HL-60 (cell line): ENCODE measurements around the gene PARPBP.

ENCODE experiments used
- DNase-seq, 2 experiments: peaks; one replicate each; pipeline ENCODE4 v3.0.0-alpha.2; 2010 to 2020; ENCODE audit warnings: low read depth in 1 of 2, low spot score in 1 of 2
- H3K27ac ChIP-seq: fragments of 250-450 bp; sonication (Bioruptor Pico); replicated peaks from 2 replicates; pipeline ENCODE4 v1.5.1; 2020; ENCODE audit warnings: mild to moderate bottlenecking, moderate library complexity
- H3K27me3 ChIP-seq: fragments of 250-450 bp; sonication (Bioruptor Pico); 2 replicates; pipeline ENCODE4 v1.5.1; 2021; ENCODE audit warnings: mild to moderate bottlenecking, moderate library complexity; ENCODE audit not compliant: insufficient read depth, poor library complexity, severe bottlenecking
- H3K4me3 ChIP-seq: replicated peaks from 2 replicates; pipeline ENCODE4 v1.5.1; 2011; ENCODE audit warnings: mild to moderate bottlenecking, control low read depth, low read length; ENCODE audit not compliant: insufficient read depth
- GABPA ChIP-seq: IDR thresholded peaks from 2 replicates; pipeline ENCODE4 v1.6.1; 2012; ENCODE audit warnings: low read depth
- POLR2AphosphoS5 ChIP-seq: IDR thresholded peaks from 2 replicates; pipeline ENCODE4 v1.6.1; 2012; ENCODE audit warnings: low read depth
- SPI1 ChIP-seq: IDR thresholded peaks from 2 replicates; pipeline ENCODE4 v1.6.1; 2012; ENCODE audit warnings: low read depth, mild to moderate bottlenecking, borderline replicate concordance
- TF ChIP-seq, protein P1 (sequence below): IDR thresholded peaks from one replicate; pipeline ENCODE4 v1.5.1; 2011; ENCODE audit warnings: low read length, control low read depth, inconsistent platforms; ENCODE audit not compliant: insufficient read depth
- TF ChIP-seq, protein P2 (sequence below): IDR thresholded peaks from 2 replicates; pipeline ENCODE4 v1.6.1; 2012; ENCODE audit warnings: low read depth; ENCODE audit not compliant: insufficient replicate concordance

The PARPBP gene

DNA sequence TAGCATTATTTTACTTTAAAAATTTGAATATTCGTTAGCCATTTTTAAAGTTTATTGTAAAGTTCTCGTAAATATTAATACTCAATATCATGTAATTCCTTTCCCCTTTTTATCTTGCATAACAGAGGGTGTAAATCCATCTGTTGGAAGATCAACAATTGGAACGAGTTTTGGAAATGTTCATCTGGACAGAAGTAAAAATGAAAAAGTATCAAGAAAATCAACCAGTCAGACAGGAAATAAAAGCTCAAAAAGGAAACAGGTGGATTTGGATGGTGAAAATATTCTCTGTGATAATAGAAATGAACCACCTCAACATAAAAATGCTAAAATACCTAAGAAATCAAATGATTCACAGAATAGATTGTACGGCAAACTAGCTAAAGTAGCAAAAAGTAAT lies 75.8 kb downstream of the PARPBP start:
- H3K27ac ChIP-seq = no peak overlapping the region
- no peak overlapping the region for H3K4me3 ChIP-seq
- no peak for DNase-seq
- H3K27me3 ChIP-seq = no peaks in the 10 kb centered on the region
- TF ChIP-seq POLR2AphosphoS5 (no peak), SPI1 (no peak)

DNA sequence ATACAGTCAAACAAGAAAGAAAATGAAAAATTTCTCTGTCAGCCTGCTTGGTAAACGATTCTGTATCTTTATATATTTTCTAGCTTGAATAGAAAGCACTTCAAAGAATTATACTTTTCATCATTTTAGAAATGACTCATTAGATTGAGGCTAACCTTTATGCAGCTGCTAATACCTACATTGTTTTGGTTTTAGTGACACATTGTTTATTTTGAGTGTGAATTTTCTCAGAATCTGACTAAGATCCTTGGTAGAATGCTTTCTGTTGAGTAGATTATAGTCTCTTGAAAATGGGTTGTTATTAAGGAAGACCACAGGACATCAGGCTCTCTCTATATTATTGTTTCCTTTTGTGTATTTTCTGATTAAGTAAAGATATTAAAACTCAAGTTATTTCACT lies 77.8 kb downstream of the PARPBP start, which contains the start of gene PMCH:
PMCH (minus strand) TSS at position 45 of the 400 bp plus-strand sequence. CDS start 63 bp downstream, outside the sequence.
- H3K4me3 ChIP-seq = no peak within 1 kb of the TSS
- no peaks in the 10 kb centered on the region for H3K27me3 ChIP-seq
- H3K27ac ChIP-seq = no peak within 1 kb of the TSS
- DNase-seq = no peak
- TF ChIP-seq POLR2AphosphoS5 = no peak

DNA sequence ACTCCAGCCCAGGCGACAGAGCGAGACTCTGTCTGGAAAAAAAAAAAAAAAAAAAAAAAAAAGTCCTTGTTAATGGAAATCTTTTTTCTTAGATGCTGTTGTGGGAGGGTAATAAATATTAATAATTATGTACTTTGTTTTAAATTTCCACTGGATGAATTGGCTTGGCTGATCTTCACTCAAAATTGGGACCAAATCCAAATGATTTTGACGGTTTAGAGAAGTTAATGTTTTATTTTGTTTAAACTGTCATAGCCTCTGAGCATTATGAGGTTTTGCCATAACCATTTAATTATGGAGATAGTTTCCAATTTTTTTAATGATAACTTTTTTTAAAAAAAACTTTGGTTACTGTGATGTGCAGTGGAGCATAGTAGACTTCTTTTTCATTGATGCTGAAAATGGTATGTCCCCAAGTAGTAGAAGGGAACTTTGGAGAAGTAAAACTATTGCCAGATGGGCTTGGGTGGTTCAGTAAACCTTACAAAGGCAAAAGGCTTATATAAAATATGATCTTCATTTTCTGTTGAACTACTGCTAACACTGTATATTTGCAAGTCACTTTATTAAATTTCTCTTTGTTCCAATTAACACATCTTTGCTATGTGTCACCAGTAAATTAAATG lies 81.6 kb downstream of the PARPBP start:
- H3K4me3 ChIP-seq = no peak overlapping the region
- H3K27ac ChIP-seq = no peak overlapping the region
- H3K27me3 ChIP-seq = no peaks in the 10 kb centered on the region
- TF ChIP-seq, protein P1, sequence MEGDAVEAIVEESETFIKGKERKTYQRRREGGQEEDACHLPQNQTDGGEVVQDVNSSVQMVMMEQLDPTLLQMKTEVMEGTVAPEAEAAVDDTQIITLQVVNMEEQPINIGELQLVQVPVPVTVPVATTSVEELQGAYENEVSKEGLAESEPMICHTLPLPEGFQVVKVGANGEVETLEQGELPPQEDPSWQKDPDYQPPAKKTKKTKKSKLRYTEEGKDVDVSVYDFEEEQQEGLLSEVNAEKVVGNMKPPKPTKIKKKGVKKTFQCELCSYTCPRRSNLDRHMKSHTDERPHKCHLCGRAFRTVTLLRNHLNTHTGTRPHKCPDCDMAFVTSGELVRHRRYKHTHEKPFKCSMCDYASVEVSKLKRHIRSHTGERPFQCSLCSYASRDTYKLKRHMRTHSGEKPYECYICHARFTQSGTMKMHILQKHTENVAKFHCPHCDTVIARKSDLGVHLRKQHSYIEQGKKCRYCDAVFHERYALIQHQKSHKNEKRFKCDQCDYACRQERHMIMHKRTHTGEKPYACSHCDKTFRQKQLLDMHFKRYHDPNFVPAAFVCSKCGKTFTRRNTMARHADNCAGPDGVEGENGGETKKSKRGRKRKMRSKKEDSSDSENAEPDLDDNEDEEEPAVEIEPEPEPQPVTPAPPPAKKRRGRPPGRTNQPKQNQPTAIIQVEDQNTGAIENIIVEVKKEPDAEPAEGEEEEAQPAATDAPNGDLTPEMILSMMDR = no peak
- no peak for TF ChIP-seq POLR2AphosphoS5
- TF ChIP-seq, protein P2, sequence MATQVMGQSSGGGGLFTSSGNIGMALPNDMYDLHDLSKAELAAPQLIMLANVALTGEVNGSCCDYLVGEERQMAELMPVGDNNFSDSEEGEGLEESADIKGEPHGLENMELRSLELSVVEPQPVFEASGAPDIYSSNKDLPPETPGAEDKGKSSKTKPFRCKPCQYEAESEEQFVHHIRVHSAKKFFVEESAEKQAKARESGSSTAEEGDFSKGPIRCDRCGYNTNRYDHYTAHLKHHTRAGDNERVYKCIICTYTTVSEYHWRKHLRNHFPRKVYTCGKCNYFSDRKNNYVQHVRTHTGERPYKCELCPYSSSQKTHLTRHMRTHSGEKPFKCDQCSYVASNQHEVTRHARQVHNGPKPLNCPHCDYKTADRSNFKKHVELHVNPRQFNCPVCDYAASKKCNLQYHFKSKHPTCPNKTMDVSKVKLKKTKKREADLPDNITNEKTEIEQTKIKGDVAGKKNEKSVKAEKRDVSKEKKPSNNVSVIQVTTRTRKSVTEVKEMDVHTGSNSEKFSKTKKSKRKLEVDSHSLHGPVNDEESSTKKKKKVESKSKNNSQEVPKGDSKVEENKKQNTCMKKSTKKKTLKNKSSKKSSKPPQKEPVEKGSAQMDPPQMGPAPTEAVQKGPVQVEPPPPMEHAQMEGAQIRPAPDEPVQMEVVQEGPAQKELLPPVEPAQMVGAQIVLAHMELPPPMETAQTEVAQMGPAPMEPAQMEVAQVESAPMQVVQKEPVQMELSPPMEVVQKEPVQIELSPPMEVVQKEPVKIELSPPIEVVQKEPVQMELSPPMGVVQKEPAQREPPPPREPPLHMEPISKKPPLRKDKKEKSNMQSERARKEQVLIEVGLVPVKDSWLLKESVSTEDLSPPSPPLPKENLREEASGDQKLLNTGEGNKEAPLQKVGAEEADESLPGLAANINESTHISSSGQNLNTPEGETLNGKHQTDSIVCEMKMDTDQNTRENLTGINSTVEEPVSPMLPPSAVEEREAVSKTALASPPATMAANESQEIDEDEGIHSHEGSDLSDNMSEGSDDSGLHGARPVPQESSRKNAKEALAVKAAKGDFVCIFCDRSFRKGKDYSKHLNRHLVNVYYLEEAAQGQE = no peak
- TF ChIP-seq GABPA = no peak
- no peak for TF ChIP-seq SPI1
- DNase-seq = no peak

DNA sequence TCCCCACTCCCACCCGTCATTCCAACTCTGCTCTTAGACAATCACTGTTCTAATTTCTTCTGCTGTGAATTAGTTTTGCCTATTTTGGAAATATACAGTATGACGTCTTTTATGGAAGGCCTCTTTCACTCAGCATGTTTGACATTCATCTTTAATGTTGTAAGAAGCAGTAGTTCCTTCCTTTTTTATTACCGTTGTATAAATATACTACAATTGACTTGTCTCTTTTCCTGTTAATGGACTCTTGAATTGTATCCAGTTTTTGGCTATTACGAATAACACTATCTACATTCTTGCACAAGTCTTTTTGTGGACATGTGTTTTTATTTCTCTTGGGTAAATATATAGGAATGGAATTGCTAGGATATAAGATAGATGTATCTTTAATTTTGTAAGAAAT lies 82.6 kb downstream of the PARPBP start:
- Histone ChIP-seq H3K4me3 (no peak overlapping the region), H3K27me3 (no peaks in the 10 kb centered on the region), H3K27ac (no peak overlapping the region)
- no peak for TF ChIP-seq SPI1
- TF ChIP-seq, protein P2 = no peak
- TF ChIP-seq GABPA = no peak
- no peak for DNase-seq

DNA sequence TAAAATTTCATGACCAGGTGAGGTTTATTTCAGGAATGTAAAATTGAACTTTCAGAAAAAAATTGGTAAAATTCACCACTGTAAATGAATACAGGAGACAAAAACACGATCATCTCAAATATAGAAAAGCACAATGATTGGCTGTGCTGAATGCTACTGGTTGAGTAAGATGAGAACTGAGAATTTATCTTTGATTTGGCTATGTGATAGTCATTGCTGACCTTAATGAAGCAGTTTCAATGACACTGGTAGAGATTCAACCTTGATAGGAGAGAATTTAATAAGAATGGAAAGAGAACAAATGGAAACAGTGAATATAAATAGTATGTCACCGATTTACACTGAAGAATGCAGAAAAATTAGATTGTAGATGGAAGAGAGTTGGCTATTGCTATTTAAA lies 84.0 kb downstream of the PARPBP start:
- no peaks in the 10 kb centered on the region for H3K27me3 ChIP-seq
- DNase-seq = no peak
- H3K27ac ChIP-seq = no peak overlapping the region
- TF ChIP-seq, protein P1 = no peak
- no peak for TF ChIP-seq GABPA
- TF ChIP-seq SPI1 = no peak
- no peak for TF ChIP-seq POLR2AphosphoS5
- TF ChIP-seq, protein P2 = no peak
- no peak overlapping the region for H3K4me3 ChIP-seq
